ENCODE results near the gene SATB1.

Gene SATB1

GRCh38 chr3:18424213-18424728 lies 868 bp downstream of the SATB1 start:
- Histone ChIP-seq H2AFZ (ENCODE audit: low read depth) (peak overlapping the region; percentile 66), H3K79me2 (ENCODE audit: insufficient read depth, low read depth) (no peaks in the 10 kb centered on the region), H3K4me1 (ENCODE audit: low read depth, poor library complexity, severe bottlenecking) (no peaks in the 10 kb centered on the region), H3K4me2 (peak overlapping the region; percentile 66; the same call in 1 of the 2 replicates), H3K9ac (peak overlapping the region; percentile 37; the same call in 1 of the 2 replicates), H3K27ac (no peak overlapping the region), H3K36me3 (ENCODE audit: insufficient read depth) (no peaks in the 10 kb centered on the region), H4K20me1 (ENCODE audit: insufficient read depth) (no peaks in the 10 kb centered on the region), H3K4me3 (IDR thresholded peaks at IDR 0.05; ENCODE audit: insufficient read depth, low read depth, low read length) (no peak overlapping the region), H3K27me3 (ENCODE audit: insufficient read depth, low read depth) (no peaks in the 10 kb centered on the region; the same call in 1 of the 2 replicates)
- no peak for TF ChIP-seq CTCF (conservative IDR thresholded peaks at IDR 0.05; ENCODE audit: low read depth, low read length)

GRCh38 chr3:18423401-18424212 lies 1.5 kb downstream of the SATB1 start:
- H3K27me3 ChIP-seq (ENCODE audit: insufficient read depth, low read depth), result no peaks in the 10 kb centered on the region; the same call in 1 of the 2 replicates
- H3K79me2 ChIP-seq (ENCODE audit: insufficient read depth, low read depth), result no peaks in the 10 kb centered on the region
- H3K4me2 ChIP-seq, result peak overlapping the region; percentile 66
- TF ChIP-seq CTCF (conservative IDR thresholded peaks at IDR 0.05; ENCODE audit: low read depth, low read length), result no peak
- no peaks in the 10 kb centered on the region for H3K4me1 ChIP-seq (ENCODE audit: low read depth, poor library complexity, severe bottlenecking)
- peak overlapping the region; percentile 66; the same call in 1 of the 2 replicates for H2AFZ ChIP-seq (ENCODE audit: low read depth)
- no peak overlapping the region; the same call in 1 of the 2 replicates for H3K9ac ChIP-seq
- H3K4me3 ChIP-seq (IDR thresholded peaks at IDR 0.05; ENCODE audit: insufficient read depth, low read depth, low read length), result no peak overlapping the region
- H3K27ac ChIP-seq, result no peak overlapping the region
- no peaks in the 10 kb centered on the region for H4K20me1 ChIP-seq (ENCODE audit: insufficient read depth)
- no peaks in the 10 kb centered on the region for H3K36me3 ChIP-seq (ENCODE audit: insufficient read depth)

- H3K27ac ChIP-seq, result no peak overlapping the region
- H2AFZ ChIP-seq (ENCODE audit: low read depth), result no peak overlapping the region
- H3K4me2 ChIP-seq, result peak overlapping the region; percentile 66; the same call in 1 of the 2 replicates
- no peaks in the 10 kb centered on the region for H4K20me1 ChIP-seq (ENCODE audit: insufficient read depth)
- no peaks in the 10 kb centered on the region for H3K79me2 ChIP-seq (ENCODE audit: insufficient read depth, low read depth)
- no peaks in the 10 kb centered on the region for H3K36me3 ChIP-seq (ENCODE audit: insufficient read depth)
- no peak for TF ChIP-seq CTCF (conservative IDR thresholded peaks at IDR 0.05; ENCODE audit: low read depth, low read length)
- H3K27me3 ChIP-seq (ENCODE audit: insufficient read depth, low read depth), result no peaks in the 10 kb centered on the region; the same call in 1 of the 2 replicates
- H3K4me1 ChIP-seq (ENCODE audit: low read depth, poor library complexity, severe bottlenecking), result no peaks in the 10 kb centered on the region
- H3K4me3 ChIP-seq (IDR thresholded peaks at IDR 0.05; ENCODE audit: insufficient read depth, low read depth, low read length), result no peak overlapping the region
- no peak overlapping the region for H3K9ac ChIP-seq
These were observed 2.2 kb downstream of the SATB1 start for GRCh38 chr3:18422972-18423371.

- Histone ChIP-seq H3K27ac (no peak overlapping the region), H3K27me3 (ENCODE audit: insufficient read depth, low read depth) (no peaks in the 10 kb centered on the region; the same call in 1 of the 2 replicates), H4K20me1 (ENCODE audit: insufficient read depth) (no peaks in the 10 kb centered on the region), H3K4me2 (no peak overlapping the region), H3K9ac (no peak overlapping the region), H3K79me2 (ENCODE audit: insufficient read depth, low read depth) (no peaks in the 10 kb centered on the region), H2AFZ (ENCODE audit: low read depth) (no peak overlapping the region), H3K36me3 (ENCODE audit: insufficient read depth) (no peaks in the 10 kb centered on the region), H3K4me1 (ENCODE audit: low read depth, poor library complexity, severe bottlenecking) (no peaks in the 10 kb centered on the region), H3K4me3 (IDR thresholded peaks at IDR 0.05; ENCODE audit: insufficient read depth, low read depth, low read length) (no peak overlapping the region)
- TF ChIP-seq CTCF (conservative IDR thresholded peaks at IDR 0.05; ENCODE audit: low read depth, low read length), result no peak
These were observed 4.6 kb downstream of the SATB1 start for GRCh38 chr3:18420555-18420954.

All from KMS-11 (cell line).